ENCODE measurements around the gene ZNF775.
A peak's percentile ranks its signal among the peaks of the same experiment; 100 is the strongest.

The ZNF775 gene

DNA sequence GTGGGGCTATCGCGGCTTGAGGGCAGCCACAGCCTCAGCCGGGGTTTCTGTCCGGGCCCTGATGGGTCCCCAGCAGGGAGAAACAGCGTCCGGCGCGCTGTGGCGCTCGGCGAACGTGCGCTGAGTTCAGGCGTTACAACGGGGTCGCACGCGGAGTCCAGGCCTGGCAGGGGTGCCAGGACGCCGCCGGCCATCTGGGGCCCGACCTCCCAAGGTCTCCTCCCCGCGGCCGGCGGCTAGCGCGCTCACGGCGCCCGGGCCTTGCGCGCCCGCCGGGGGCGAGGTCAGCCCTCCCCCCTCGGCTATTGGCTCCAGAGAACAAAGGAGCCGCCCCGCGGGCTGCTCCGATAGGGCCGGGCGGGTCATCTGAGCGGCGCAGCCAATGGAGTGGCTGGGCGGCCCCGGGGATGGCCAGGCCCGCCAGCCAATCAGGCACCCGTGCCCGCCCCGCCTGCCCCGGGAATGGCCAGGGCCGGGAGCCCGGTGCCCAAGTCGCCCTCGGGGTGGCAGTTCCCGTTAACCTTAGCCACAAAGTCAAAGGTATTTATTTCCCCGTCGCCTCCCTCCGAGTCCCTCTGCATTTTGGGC lies at the start of gene ZNF775:
TSS of gene ZNF775 (plus strand) at position 478 of the 588 bp plus-strand sequence. CDS start 9,141 bp downstream, outside the sequence.
- peak; percentile 94 for DNase-seq (ENCODE audit: low spot score)

DNA sequence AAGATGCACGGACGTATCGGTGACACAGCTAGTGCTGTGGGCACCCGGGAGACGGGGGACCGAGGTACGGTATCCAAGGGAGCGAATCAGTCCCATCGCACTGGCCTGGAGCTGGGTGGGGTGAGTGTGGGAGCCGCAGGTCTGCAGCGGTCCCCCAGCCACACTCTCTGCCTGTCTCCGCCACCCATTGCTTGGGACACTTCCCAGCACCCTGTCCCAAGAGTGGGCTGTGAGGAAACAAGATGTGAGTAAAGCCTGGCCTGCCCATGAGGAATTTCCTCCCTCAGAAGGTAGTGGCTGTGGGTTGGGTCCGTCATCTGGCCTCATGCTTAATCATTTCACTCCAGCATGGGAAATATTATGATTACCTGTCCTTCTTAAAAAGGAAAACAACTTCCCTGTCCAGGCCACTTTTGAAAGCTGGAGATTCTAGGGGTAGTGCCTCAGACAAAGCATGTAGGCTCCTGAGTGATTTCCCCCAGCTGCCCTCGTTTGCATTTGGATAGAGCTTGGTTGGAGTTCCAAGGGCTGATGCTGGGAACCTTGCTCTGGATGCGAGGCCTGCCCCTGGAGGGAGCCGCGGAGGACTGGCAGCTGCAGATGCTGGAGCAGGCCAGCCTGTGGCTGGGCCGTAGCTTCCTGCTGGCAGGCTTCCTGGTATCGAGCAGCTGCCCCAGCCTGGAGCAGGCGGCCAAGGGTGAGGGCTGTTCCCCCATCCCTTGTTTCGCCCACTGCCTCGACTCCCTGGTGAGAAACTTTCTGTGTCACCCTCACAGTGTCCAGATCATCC lies 49.6 kb upstream of the ZNF775 start:
- DNase-seq (ENCODE audit: low spot score): no peak

DNA sequence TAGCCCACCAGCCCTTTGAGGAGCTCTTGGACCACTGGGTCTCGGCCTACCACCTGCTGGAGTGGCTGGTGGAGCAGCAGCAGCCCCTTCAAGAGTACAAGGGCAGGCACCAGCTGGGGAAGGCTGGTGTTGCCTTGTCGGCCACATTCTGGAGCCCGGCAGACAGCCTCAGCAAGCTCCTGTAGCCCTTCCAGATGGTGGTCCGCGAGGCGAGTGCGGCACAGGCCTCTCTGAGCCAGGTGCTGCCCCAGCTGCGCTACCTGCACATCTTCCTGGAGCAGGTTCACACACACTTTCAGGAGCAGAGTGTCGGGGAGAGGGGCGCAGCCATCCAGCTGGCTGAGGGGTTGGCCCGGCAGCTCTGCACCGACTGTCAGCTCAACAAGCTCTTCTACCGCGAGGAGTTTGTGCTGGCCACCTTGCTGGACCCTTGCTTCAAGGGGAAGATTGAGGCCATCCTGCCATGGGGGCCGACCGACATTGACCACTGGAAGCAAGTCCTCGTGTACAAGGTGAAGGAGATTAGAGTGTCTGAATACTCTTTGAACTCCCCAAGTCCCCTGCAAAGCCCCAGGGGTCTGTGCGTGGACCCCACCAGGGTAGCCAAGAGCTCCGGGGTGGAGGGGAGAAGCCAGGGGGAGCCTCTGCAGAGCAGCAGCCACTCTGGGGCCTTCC lies 48.8 kb upstream of the ZNF775 start:
- DNase-seq (ENCODE audit: low spot score): no peak

DNA sequence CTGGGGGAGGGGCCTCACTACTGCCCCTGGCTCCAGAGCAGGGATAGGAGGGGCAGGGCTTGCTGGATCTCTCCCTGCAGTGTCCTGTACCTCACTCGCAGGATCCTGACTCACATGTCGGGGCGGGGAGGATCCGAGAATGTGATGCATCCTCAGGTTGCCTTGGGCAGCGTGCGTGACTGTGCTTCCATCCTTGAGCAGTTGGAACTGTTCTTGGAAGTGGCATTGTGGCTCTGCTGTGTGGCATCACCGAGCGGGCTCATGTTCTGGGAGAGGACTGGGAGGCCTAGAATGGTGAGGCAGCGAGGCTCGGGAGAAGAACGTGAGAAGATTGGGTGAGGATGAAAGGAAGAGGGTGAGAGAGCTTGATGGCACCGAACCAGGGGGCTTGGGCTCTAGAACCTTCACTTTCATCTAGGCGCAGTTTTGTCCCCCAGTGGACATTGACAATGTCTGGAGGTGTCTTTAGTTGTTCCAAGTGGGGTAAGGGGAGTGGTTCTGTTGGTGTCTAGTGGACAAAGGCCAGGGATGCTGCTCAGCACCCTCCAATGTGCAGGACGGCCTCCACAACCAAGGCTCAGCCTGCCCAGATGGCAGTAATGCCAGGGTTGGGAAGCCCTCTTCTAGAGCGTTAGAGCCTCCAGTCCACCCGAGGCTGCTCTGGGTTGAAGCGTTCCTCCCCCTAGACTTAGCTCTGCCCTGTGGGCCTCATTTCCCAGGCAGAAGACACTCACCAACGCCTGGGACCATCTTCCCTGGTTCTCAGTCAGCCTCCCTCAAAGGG lies 46.1 kb upstream of the ZNF775 start:
- DNase-seq (ENCODE audit: low spot score): no peak

DNA sequence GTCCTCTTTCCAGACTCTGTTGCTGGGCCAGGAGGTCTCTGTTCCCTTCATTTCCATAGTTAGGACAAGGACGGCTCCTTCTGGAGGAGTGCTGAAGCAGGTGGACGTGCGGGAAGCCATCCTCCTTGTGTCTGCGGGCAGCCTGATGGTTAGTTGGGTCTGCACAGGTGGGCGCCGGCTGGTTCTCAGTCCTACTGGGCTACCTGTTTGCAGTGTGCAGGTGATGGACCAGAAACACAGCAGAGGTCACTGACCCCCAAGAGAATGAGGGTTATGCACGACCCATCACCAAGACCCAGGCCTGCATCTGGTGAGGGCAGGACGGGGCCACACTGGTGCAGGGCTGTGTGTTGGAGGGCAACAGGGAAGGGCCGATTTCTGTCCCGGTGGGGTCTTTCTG lies 45.5 kb upstream of the ZNF775 start:
- DNase-seq (ENCODE audit: low spot score): no peak

DNA sequence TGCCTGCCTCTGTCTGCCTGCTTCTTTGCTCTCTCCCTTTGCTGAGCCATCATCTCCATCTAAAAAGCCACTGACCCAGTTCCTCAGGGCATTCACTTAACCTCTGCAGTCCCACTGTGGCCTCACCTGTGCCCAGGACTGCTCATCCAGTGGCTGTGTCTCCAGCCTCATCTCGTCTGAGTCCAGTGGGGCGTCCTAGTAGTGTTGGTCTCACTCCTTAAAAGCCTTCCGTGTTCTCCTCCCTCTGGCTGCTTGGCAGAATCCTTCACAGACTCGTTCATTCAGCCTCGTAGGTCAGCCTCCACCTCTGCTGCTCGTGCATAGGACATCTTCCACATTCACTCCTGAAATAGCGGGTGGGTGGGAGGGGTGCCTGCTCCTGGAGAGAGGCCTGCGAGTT lies 45.0 kb upstream of the ZNF775 start:
- no peak for DNase-seq (ENCODE audit: low spot score)

DNA sequence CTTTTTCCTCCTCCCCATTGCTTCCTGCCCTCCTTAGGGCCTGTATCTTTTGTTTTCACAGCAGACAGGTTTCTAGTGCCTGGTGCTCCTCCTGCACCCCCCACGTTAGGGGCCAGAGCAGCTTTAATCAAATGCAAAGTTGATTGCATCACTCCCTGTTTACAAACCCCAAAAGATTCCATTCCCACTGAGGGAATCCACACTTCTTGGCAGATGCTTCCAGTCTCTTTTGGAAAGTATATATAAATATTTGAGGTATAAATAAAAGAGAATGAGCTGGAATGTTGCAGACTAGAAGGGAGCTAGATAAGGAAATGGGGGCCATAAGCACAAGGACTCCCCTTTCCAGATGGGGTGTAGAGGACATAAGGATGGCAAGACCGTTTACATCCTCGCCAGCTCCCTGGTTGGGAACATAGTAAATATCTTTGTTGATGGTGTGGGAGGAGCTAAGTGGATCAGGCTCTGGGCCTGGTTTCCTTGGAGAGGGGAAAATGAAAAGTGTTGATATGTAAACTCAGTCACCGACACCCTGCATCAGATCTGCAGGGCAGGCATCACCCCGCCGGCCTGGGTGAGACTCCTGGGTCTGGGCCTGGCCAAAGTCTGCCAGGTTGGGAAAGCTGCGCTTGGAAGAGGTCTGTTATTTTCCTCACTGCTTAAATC lies 43.9 kb upstream of the ZNF775 start:
- no peak for DNase-seq (ENCODE audit: low spot score)

DNA sequence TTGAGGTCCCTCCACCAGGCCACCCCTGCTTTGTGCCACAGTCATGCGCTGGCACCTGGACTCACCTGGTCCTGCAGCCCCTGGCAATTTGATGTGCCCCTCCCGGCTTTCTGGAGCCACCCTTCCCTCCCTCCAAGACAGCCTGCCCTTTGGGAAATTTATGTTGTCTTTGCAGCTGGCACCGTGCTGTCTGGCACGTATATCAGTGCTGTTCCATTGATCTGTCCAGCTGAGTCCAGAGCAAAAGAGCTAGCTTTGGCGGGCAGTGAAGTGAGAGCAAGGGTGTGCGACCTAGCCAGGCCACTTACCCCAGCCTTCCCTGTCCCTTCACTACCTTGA lies 43.4 kb upstream of the ZNF775 start:
- no peak for DNase-seq (ENCODE audit: low spot score)

DNA sequence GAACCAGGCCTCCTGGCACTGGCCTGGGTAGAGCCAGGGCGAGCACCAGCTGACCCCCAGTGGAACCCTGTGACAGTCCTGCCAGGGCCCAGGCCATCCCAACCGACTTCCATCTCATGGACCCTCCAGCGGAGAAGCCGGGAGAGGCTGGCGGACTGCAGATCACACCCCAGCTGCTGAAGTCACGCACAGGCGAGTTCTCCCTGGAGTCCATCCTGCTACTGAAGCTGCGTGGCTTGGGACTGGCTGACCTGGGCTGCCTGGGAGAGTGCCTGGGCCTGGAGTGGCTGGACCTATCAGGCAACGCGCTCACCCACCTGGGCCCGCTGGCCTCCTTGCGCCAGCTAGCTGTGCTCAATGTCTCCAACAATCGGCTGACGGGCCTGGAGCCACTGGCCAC lies 42.4 kb upstream of the ZNF775 start:
- no peak for DNase-seq (ENCODE audit: low spot score)

DNA sequence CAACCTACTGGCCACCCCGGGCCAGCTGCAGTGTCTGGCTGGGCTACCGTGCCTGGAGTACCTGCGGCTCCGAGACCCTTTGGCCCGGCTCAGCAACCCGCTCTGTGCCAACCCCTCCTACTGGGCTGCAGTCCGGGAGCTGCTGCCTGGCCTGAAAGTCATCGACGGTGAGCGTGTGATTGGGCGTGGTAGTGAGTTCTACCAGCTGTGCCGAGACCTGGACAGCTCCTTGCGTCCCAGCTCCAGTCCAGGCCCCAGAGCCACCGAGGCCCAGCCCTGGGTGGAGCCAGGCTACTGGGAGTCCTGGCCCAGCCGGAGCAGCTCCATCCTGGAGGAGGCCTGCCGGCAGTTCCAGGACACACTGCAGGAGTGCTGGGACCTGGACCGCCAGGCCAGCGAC lies 42.0 kb upstream of the ZNF775 start:
- no peak for DNase-seq (ENCODE audit: low spot score)

DNA sequence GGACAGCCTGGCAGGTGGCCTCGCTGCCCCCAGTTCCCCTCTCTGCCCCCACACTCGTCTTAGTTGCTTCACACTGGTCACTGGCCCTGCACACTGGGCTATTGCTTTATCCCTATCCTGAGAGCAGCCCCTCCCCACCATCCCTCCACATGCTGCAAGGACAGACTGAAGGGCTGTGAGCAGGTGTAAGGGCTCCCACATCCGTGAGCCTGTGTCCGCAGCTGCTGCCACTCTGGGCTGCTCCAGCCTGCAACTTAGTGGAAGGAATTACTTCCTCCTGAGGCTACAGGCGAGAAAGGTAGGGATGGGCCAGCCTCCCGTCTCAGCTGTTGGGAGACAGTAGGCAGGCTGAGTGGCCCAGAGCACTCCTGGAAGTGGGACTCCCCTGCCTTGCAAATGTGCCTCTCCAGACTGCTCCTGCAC lies 41.5 kb upstream of the ZNF775 start:
- no peak for DNase-seq (ENCODE audit: low spot score)

DNA sequence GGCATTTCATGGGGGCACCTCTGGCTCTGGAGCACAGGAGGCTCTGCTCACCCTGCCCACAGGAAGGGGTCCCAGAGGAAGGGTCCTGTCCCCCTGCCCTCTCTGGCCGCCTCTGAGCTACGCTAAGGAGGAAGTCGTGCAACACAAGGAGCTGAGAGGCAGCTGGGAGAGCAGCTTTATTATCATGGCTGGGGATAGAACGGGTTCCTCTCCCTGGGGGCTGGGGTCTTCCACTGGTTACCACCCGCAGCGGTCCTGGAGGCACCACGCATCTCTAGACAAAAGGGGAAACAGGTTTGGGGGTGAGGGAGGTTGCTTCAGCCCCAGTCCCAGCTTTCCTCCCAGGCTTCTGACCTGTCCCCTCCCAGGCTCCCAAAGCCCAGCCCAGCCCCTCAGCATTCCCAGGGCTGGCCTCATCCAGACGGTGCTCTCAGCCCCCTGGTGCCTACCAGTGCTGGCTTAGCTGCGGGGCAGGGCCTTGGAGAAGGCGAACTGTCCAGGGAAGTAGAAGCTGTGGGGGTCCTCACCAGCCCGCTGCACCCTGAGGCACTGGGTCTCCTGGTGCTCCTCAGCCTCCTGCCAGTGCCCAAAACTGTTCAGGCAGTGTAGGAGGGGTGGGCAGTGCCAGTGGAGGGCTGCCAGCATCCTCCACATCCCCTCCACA lies 40.8 kb upstream of the ZNF775 start:
- DNase-seq (ENCODE audit: low spot score): no peak

DNA sequence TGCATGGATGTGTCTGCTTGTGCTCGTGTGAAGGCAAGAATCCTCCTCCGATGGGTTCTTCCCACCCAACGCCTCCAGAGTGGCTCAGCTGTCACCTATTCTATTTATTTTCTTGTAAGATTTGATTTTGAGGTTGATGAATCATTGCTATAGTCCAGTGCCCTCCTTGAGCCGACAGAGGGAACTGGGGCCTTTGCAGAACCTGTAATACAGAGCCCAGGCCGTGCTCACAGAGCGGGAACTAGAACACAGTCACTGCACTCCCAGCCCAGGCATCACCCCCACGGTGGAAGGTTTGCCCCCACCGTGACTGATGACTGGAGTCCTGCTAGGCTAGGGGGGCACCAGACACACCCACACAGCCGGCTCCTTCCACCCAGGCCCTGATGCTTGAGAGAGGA lies 39.7 kb upstream of the ZNF775 start:
- DNase-seq (ENCODE audit: low spot score): no peak

DNA sequence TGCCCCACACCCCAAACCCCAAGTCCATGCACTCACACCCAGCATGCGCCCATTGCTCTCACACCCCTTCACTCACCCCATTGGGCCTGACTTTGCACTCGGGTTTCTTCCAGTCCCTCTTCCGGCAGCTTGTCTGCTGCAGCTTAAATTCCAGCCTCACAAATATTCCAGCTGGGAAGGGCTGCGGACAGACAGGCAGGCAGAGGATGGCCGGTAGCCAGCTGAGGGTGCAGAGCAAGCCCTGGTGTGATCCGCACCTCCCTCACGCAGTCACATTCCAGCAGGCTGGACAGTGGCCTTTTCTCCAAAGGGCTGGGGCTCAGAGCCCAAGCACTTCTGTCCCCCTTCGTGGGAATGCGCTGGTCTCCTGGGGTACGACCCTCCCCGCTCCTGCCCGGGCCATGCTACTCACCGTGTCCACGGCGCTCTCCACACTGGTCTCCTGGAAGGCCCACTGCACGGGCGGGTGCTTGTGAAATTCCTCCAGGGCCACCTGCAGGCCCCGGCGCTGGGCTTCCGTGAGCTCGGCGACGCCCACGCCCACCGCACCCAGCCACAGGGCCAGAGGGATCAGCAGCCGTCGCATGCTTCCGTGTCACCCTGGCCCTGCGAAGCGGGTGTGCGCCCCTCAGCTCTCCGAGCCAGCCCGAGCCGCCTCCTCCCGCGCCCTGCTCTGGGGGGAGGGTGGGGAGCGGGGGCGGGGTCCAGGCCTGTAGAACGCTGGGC lies 38.9 kb upstream of the ZNF775 start:
- DNase-seq (ENCODE audit: low spot score): no peak

DNA sequence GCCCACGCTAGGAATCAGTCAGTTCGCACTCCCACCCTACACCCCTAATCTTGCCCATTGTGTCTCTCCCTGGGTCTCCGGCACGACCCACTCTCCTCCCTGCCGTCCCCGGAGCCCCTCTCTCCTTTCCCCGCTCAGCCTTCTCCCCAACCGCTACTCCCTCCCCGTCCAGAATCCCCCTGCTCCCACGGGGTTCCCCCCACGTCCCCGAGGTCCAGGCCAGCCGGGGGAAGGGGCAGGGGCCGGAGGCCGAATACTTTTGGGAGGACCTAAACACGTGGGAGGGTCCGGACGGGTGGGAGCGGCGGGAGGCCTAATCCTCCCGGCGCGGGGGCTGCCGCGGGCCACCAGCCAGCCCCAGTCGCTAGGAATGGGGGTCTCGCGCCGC lies 38.3 kb upstream of the ZNF775 start:
- DNase-seq (ENCODE audit: low spot score): no peak

DNA sequence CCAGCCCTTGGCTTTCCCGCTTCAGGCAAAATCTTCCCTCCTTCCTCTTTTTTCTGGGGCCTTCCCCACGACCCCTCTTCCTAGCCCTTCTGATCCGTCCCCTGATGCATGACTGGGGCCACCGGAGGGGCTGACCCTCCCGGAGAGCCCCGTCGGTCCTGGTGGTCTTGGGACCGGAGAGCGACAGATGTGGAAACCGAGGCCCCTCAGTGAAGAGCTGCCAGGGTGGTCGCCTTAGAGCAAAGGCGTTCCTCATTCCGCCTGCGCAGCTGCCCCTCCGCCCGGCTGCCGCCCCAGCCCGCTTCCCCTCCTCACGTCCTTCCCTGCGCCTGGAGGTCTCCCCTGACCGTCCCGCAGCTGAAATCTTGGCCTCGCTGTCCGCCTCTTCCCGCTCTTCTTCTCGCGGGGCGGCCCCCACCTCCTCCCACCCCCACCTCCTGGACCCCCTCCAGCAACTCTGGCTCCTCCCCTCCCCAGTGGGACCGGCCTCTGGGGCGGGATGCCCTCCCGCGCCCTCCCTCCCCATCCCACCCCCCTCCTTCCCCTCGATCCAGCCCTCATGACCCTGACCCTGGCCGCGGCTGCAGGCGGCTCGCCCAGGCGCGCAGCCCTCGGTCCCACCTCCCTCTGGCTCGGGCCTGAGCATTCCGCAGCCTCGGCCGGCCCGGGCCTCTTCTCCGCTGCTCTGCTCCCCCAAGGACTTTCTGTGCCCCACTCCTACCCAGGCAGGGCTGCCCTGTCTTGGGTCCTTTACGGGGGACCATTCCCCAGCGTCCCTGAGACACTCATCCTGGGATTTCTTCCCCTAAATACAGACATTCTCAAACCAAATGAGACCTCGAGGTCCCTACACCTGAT lies 37.6 kb upstream of the ZNF775 start, which contains the start of gene RARRES2:
TSS of gene RARRES2 (minus strand) at position 367 of the 858 bp plus-strand sequence. CDS start 1,020 bp downstream, outside the sequence.
- DNase-seq (ENCODE audit: low spot score): no peak

DNA sequence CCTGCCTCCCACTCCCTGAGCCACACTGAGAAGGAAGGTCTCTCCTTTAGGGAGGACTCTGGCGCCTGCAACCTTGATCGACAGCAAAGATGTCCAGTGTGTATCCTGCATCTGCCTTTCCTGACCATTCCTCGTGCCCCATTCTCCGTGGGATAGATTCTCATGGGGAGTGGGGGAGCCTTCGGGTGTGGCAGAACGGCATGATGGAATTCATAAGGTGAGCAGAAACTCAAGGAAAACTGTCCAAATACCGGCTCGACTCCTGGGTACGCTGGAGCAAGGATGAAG lies 37.1 kb upstream of the ZNF775 start:
- no peak for DNase-seq (ENCODE audit: low spot score)

DNA sequence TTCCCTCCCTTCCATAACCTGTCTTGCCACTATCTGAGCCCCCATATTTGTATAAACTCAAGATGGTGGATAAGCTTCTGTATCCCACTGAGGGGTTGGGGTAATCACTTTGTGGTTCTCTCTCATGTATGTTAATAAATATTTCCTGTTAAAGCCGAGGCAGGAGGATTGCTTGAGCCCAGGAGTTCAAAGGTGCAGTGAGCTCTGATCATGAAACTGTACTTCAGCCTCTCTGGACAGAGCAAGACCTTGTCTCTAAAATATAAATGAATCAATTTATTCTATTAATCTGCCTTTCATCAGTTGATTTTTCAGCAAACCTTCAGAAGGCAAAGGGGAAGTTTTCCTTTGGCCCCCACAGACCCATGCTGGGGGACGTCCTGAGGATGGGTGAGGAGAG lies 35.9 kb upstream of the ZNF775 start:
- DNase-seq (ENCODE audit: low spot score): no peak

DNA sequence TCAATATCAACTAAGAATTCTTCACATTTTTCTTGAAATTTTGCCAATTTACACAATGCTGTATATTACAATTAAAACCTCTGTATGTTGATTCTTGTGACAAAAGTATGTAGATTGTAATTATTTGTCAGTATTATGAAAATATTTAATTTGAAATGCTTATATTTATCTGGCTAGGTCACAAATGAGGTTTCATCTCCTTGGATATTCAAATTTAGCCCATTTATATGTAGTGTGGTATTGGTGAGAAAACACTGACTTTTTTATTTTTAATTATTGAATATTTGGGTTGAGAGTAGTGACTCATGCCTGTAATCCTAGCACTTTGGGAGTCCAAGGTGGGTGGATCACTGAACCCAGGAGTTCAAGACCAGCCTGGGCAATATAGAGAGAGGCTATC lies 34.8 kb upstream of the ZNF775 start:
- DNase-seq (ENCODE audit: low spot score): no peak

DNA sequence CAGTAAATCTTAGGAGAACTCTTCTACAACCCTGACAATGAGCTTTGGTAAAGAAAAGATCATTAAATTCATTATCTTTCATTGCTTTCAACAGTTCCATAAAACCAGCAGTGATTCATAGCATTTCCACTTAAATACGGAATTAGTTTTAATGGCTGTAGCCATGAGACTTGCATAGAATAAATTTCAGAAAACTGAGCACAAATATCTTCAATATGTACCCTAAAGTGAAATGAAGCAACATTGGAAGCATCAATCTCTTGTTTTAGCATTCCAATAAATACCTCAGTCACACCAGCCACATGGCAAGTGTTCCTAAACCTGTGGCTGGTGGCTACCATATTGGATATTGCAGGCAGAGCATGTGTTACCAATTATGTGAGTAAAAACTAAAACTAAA lies 34.1 kb upstream of the ZNF775 start:
- DNase-seq (ENCODE audit: low spot score): no peak

All from kidney capillary endothelial cell (primary cell).